Ramos (cell line): ENCODE data around the gene PIR.

ENCODE experiments used
- in situ Hi-C: fragments of 300-500 bp; cut with MboI; formaldehyde crosslinking; loops from one replicate; pipeline ENCODE4 v1.14.3; 2022; ENCODE audit warnings: low sequenced_read_pairs; ENCODE audit not compliant: unreplicated experiment

Gene PIR

GRCh38 chrX:15359701-15360100 lies 133.4 kb downstream of the PIR start:
- in situ Hi-C loops, result no loop called here

- in situ Hi-C loops, result no loop called here
Observed at GRCh38 chrX:15358533-15358932, 134.6 kb downstream of the PIR start.

DNA sequence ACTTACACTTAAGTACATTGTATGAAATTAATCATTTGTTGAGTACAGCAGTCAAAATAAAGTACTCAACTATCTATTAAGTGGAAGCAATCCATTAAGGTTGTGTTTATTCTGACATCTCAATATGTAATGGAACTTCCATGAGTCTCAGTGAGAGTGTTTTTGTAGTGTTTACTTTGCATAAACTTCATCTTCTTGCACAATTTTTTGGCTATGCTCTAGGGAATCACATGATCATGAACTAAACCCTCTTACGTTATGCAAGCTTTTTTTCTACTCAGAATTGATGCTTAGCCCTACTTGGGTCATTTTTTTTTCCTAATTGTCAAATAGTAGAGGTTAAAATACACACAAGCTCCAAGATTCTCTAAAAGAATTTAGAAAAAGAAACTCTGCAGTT lies 136.7 kb downstream of the PIR start:
- in situ Hi-C loops, result no loop called here

- in situ Hi-C loops, result no loop called here
Observed at GRCh38 chrX:15350329-15350996, 142.7 kb downstream of the PIR start.

- in situ Hi-C loops, result loop anchor here (25.0 kb wide), 1 partner anchor 113 kb away; no protein-coding TSS in a partner anchor
Observed at GRCh38 chrX:15349046-15349445, 144.1 kb downstream of the PIR start.

- in situ Hi-C loops, result loop anchor here (25.0 kb wide), 1 partner anchor 116 kb away; no protein-coding TSS in a partner anchor
Observed at GRCh38 chrX:15345976-15346375, 147.2 kb downstream of the PIR start.

DNA sequence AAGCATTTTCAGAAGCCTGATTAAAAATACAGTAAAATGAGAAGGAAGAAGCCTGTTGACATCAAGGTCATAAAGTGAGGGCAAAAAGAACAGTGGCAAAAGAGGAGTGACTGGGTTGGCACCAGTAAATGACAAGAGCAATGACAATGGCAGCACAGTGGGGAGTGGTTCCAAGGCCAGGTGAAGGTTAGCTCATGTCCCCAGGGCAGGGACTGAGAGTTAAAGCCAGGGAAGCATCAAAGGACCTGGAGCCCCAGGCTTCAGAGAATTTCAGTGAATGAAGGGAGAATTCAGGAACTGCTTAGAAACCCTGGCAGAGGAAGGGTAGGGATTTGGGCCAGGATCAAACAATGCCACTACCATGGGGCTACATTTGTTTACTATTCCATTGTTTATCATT lies 149.0 kb downstream of the PIR start:
- in situ Hi-C loops, result loop anchor here (25.0 kb wide), 1 partner anchor 118 kb away; no protein-coding TSS in a partner anchor

- in situ Hi-C loops, result loop anchor here (25.0 kb wide), 1 partner anchor 119 kb away; no protein-coding TSS in a partner anchor
Observed at GRCh38 chrX:15343075-15343476, 150.1 kb downstream of the PIR start.

DNA sequence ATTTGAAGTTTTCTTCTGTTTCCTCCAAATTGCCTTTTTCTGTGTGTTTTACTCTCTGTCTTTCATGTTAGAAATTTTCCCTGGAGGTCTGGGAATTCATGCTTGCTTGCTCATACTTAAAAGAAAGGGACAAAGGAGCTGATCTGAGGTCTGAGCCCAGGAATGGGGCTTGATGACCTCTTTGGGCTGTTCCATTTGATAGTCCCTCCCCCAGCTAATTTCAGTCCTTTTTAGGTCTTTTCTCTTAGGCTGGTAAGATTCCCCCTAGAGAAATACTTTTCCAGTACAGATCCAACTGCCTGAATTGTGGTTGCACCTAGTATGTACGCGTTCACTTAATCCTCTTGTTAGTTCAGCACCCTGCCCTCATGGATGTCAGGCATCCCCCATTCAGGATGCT lies 152.3 kb downstream of the PIR start:
- in situ Hi-C loops, result loop anchor here (25.0 kb wide), 1 partner anchor 121 kb away; no protein-coding TSS in a partner anchor

DNA sequence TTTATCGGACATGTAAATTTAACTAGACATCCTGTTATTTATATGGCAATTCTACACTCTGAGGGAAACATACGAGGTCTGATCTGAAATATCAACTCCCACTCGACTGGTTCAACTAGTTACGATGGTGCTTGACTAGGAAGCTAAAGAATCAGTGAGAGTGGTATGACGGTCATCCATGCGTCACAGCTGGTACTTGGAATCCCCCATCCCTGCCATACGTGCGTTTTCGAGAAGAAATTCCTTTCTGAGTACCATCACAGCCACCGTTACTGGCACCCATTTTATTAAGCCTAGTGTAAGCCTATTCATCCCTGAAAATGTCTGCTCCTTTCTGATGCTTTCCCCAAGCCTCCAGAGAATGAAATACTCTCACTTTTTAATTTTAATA lies 157.1 kb downstream of the PIR start:
- in situ Hi-C loops, result loop anchor here (25.0 kb wide), 1 partner anchor 126 kb away; no protein-coding TSS in a partner anchor

DNA sequence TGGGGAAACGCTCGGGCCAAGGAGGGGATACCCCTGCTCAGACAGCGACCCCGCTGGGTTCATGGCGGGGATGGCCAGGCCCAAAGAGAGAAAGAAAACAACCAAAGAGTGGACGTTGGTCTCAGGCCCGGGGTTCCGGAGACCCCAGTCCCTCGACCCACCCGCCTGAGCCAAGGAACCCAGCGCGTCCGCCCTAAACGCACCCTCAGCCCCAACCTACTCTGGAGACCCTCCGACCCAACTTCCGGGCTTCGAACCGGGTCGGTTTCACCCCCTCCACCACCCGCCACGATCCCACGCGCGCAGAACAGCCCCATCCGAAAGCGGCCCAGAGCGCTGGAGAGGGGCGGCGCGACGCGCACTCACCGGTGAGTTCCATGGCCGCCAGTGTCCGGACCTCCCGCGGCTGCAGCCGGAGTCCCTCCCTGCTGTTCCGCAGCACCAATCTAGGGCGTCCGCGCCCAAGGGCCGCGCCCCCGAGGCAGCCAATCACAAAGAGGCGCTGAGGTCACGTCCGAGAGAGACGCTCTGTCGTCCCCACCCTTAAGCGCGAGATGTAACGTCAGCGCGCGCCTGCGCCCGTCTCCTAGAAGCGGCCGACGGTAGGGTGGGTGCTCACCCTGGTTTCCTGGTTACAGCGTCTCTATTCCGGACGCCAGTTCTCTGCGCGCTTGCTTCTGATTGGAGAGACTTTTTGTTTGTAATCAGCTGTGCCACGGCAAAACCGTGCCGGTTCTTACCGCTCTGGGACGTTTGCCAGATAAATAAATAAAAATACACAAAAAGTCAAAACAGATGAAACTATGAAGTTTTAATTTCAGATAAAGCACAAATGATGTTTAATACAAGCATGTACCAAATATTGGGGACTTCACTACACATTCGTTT lies 157.8 kb downstream of the PIR start, which contains the start of gene PIGA:
Gene PIGA, minus strand, starts transcription at position 389 of the 888 bp plus-strand sequence. CDS start 3,593 bp downstream, outside the sequence.
- in situ Hi-C loops, result loop anchor here (25.0 kb wide), 1 partner anchor 127 kb away; no protein-coding TSS in a partner anchor
